T-cell (primary cell): ENCODE results near the gene TMIGD1. TPM values are rescaled to one million over a fixed set of nuclear protein-coding genes. Genes with fewer than 3 reads are reported as not detected.

Experiments used
- ATAC-seq, 4 experiments: fragments of 200-7000 bp in 3 of 4; fragments of 150-1000 bp in 1 of 4; cut with Tn5 transposase; replicated peaks in 1 of 4; 1 replicate in 3 of 4; 2 replicates in 1 of 4; pipeline ENCODE4 v1.10.0; 2021; ENCODE audit warnings: moderate library complexity in 3 of 4, mild to moderate bottlenecking in 2 of 4, moderate number of reproducible peaks in 1 of 4
- CTCF ChIA-PET, 2 donors: fragments of 300-600 bp; sonication (Branson Sonifier 250); formaldehyde crosslinking; loops; one replicate each; lab custom pipeline; 2022; ENCODE audit warnings: antibody characterized with exemption in 2 of 2; lab: Charles Lee
- POLR2A ChIA-PET, 2 donors: fragments of 300-600 bp; sonication (Branson Sonifier 250); formaldehyde crosslinking; loops; one replicate each; lab custom pipeline; 2022; ENCODE audit warnings: antibody characterized with exemption in 2 of 2; lab: Charles Lee
- DNase-seq, 35 experiments: peaks; one replicate each; pipeline versions ENCODE4 v3.0.0 to v3.0.0-alpha.2; 2013 to 2023
- H3K27ac ChIP-seq: one replicate; pipeline ENCODE4 v1.5.1; 2013; ENCODE audit warnings: low read length
- H3K27me3 ChIP-seq, 2 experiments: replicated peaks in 1 of 2; 1 replicate in 1 of 2; 2 replicates in 1 of 2; pipeline versions ENCODE4 v1.6.1 to v1.7.0; 2013; ENCODE audit warnings: low read length in 1 of 2, mixed read lengths in 1 of 2; ENCODE audit not compliant: control insufficient read depth in 2 of 2, insufficient read depth in 2 of 2; ENCODE audit errors: extremely low read depth in 1 of 2
- H3K36me3 ChIP-seq, 2 donors: 1 replicate in 1 of 2; 2 replicates in 1 of 2; pipeline versions ENCODE4 v1.6.1 to v1.7.0; 2013; ENCODE audit warnings: low read length in 1 of 2; ENCODE audit not compliant: control insufficient read depth in 2 of 2, insufficient read depth in 1 of 2; ENCODE audit errors: extremely low read depth in 1 of 2
- H3K4me1 ChIP-seq, 2 experiments: 1 replicate in 1 of 2; 2 replicates in 1 of 2; pipeline versions ENCODE4 v1.6.1 to v1.7.0; 2013; ENCODE audit warnings: low read length in 2 of 2, mixed read lengths in 1 of 2; ENCODE audit not compliant: insufficient read depth in 2 of 2, control insufficient read depth in 1 of 2; ENCODE audit errors: extremely low read depth in 1 of 2
- H3K4me3 ChIP-seq, 2 donors: 1 replicate in 1 of 2; 2 replicates in 1 of 2; pipeline versions ENCODE4 v1.5.1 to v1.7.0; 2013; ENCODE audit warnings: mild to moderate bottlenecking in 2 of 2, low read length in 1 of 2, moderate library complexity in 1 of 2; ENCODE audit not compliant: control insufficient read depth in 1 of 2; ENCODE audit errors: extremely low read depth in 1 of 2
- H3K9me3 ChIP-seq: 2 replicates; pipeline ENCODE4 v1.7.0; 2013
- H3K27ac Mint-ChIP-seq, 2 donors: one replicate each; pipeline ENCODE4 v1.8.0; 2020 to 2021; ENCODE audit warnings: mild to moderate bottlenecking in 2 of 2, mixed read lengths in 2 of 2
- H3K27me3 Mint-ChIP-seq, 2 donors: one replicate each; pipeline ENCODE4 v1.8.0; 2021 to 2022; ENCODE audit warnings: mixed read lengths in 2 of 2
- H3K36me3 Mint-ChIP-seq: one replicate; pipeline ENCODE4 v1.8.0; 2021; ENCODE audit warnings: mixed read lengths
- H3K4me1 Mint-ChIP-seq, 3 donors: one replicate each; pipeline ENCODE4 v1.8.0; 2020 to 2022; ENCODE audit warnings: mixed read lengths in 3 of 3, mild to moderate bottlenecking in 1 of 3
- H3K4me3 Mint-ChIP-seq, 3 donors: one replicate each; pipeline ENCODE4 v1.8.0; 2020 to 2022; ENCODE audit warnings: mild to moderate bottlenecking in 3 of 3, mixed read lengths in 3 of 3, moderate library complexity in 3 of 3
- H3K9me3 Mint-ChIP-seq, 3 donors: one replicate each; pipeline ENCODE4 v1.8.0; 2020 to 2022; ENCODE audit warnings: mixed read lengths in 3 of 3
- WGBS: methylation state at CpG from one replicate; pipeline ENCODE4 v1.1.5; 2013; ENCODE audit warnings: missing lambda C conversion rate; ENCODE audit not compliant: insufficient coverage; 5-methylcytosine and 5-hydroxymethylcytosine counted together
- total RNA-seq, 35 experiments: library from RNA in 6 of 35; stranded (reverse) in 6 of 35; fragments of 120-200 nt in 1 of 35; gene quantifications; one replicate each; pipeline versions ENCODE4 v1.2.1 to v1.2.4 and lab custom pipeline; 2013 to 2026

Gene TMIGD1
- total RNA-seq, 5 donors from 2014 or later (not counting 1 experiment from before 2014, with no cell fraction given), result not detected

GRCh38 chr17:30375661-30376060, 41.8 kb upstream of the TMIGD1 start:
- peak overlapping the region in 1 of 2 donors; percentile 7 for H3K27ac Mint-ChIP-seq

GRCh38 chr17:30372755-30373154, 38.9 kb upstream of the TMIGD1 start:
- Mint-ChIP-seq H3K27me3 (peaks cover 0 to 8% of the 10 kb centered on the region in 2 donors), H3K36me3 (no peaks in the 10 kb centered on the region), H3K4me3 (no peak overlapping the region), H3K4me1 (peaks cover 15 to 31% (median 17%) of the 10 kb centered on the region in 3 donors), H3K27ac (no peak overlapping the region), H3K9me3 (no peaks in the 10 kb centered on the region)
- CTCF ChIA-PET, result no interaction called here
- ATAC-seq, result no peak
- no peaks in the 10 kb centered on the region for H3K36me3 ChIP-seq
- H3K9me3 ChIP-seq, result no peaks in the 10 kb centered on the region
- no peak overlapping the region for H3K4me3 ChIP-seq
- DNase-seq, result no peak
- POLR2A ChIA-PET, result no interaction called here
- H3K4me1 ChIP-seq, result peaks cover 13% of the 10 kb centered on the region in 2 experiments
- no peak overlapping the region for H3K27ac ChIP-seq
- no peaks in the 10 kb centered on the region for H3K27me3 ChIP-seq
- WGBS, result no CpG with 5 or more reads among the region's 2 CpGs

More at GRCh38 chr17:30375661-30376060, 41.8 kb upstream of the TMIGD1 start:
- WGBS, result no CpG with 5 or more reads among the region's 1 CpG
- peaks cover 0 to 8% of the 10 kb centered on the region in 2 donors for H3K27me3 Mint-ChIP-seq
- DNase-seq (no peak), ATAC-seq (no peak)
- Histone ChIP-seq H3K9me3 (no peaks in the 10 kb centered on the region), H3K4me1 (peaks cover 24 to 29% of the 10 kb centered on the region in 2 experiments), H3K4me3 (no peak overlapping the region), H3K36me3 (no peaks in the 10 kb centered on the region), H3K27ac (no peak overlapping the region), H3K27me3 (no peaks in the 10 kb centered on the region)
- no peaks in the 10 kb centered on the region for H3K9me3 Mint-ChIP-seq
- H3K36me3 Mint-ChIP-seq, result no peaks in the 10 kb centered on the region
- POLR2A ChIA-PET, result no interaction called here
- peaks cover 33 to 38% (median 35%) of the 10 kb centered on the region in 3 donors for H3K4me1 Mint-ChIP-seq
- CTCF ChIA-PET, result no interaction called here
- H3K4me3 Mint-ChIP-seq, result no peak overlapping the region

- no peak overlapping the region for H3K4me3 ChIP-seq
- no peak for ATAC-seq
- ChIA-PET POLR2A (interaction anchor here in 1 of 2 donors (0.6 kb wide), 1 partner anchor 43 kb away, joined by 3 read pairs; no protein-coding TSS in a partner anchor), CTCF (no interaction called here)
- Mint-ChIP-seq H3K36me3 (no peaks in the 10 kb centered on the region), H3K27me3 (peaks cover 0 to 8% of the 10 kb centered on the region in 2 donors), H3K4me3 (no peak overlapping the region), H3K27ac (no peak overlapping the region), H3K9me3 (no peaks in the 10 kb centered on the region), H3K4me1 (peaks cover 0 to 24% (median 14%) of the 10 kb centered on the region in 3 donors)
- no peaks in the 10 kb centered on the region for H3K9me3 ChIP-seq
- no peaks in the 10 kb centered on the region for H3K36me3 ChIP-seq
- no peak overlapping the region for H3K27ac ChIP-seq
- no peak for DNase-seq
- H3K4me1 ChIP-seq, result peaks cover 0 to 4% of the 10 kb centered on the region in 2 experiments
- H3K27me3 ChIP-seq, result no peaks in the 10 kb centered on the region
Observed at GRCh38 chr17:30369995-30370394, 36.1 kb upstream of the TMIGD1 start.

- ATAC-seq, result peak in 1 of 4 experiments; percentile 39
- Histone ChIP-seq H3K4me1 (peaks cover 1 to 12% of the 10 kb centered on the region in 2 experiments), H3K9me3 (no peaks in the 10 kb centered on the region), H3K36me3 (no peaks in the 10 kb centered on the region), H3K4me3 (no peak overlapping the region), H3K27me3 (no peaks in the 10 kb centered on the region), H3K27ac (no peak overlapping the region)
- POLR2A ChIA-PET, result no interaction called here
- no peaks in the 10 kb centered on the region for H3K36me3 Mint-ChIP-seq
- H3K4me1 Mint-ChIP-seq, result peaks cover 3 to 27% (median 17%) of the 10 kb centered on the region in 3 donors
- WGBS, result 91% methylated on average over 9 of the region's 13 CpGs
- no peaks in the 10 kb centered on the region for H3K9me3 Mint-ChIP-seq
- no peak for DNase-seq
- CTCF ChIA-PET, result interaction anchor here in 1 of 2 donors (0.7 kb wide), 1 partner anchor 657 kb away, joined by 3 read pairs; no protein-coding TSS in a partner anchor
- H3K27me3 Mint-ChIP-seq, result peaks cover 0 to 3% of the 10 kb centered on the region in 2 donors
- no peak overlapping the region for H3K27ac Mint-ChIP-seq
- no peak overlapping the region for H3K4me3 Mint-ChIP-seq
Observed at GRCh38 chr17:30368912-30369720, 35.3 kb upstream of the TMIGD1 start.

GRCh38 chr17:30366536-30366935, 32.7 kb upstream of the TMIGD1 start:
- no peak for DNase-seq
- H3K4me1 Mint-ChIP-seq, result peaks cover 19 to 37% (median 30%) of the 10 kb centered on the region in 3 donors
- CTCF ChIA-PET, result interaction anchor here in 1 of 2 donors (0.8 kb wide), 1 partner anchor 11 kb away, joined by 3 read pairs; no protein-coding TSS in a partner anchor

GRCh38 chr17:30363715-30364202, 29.9 kb upstream of the TMIGD1 start:
- WGBS, result 0% methylated on average over 1 of the region's 1 CpG
- no peak overlapping the region for H3K4me3 ChIP-seq
- no peaks in the 10 kb centered on the region for H3K36me3 ChIP-seq
- no peaks in the 10 kb centered on the region for H3K27me3 ChIP-seq
- peaks cover 19 to 30% (median 29%) of the 10 kb centered on the region in 3 donors for H3K4me1 Mint-ChIP-seq
- peak overlapping the region; percentile 20 to 57 (median 44) for H3K4me3 Mint-ChIP-seq
- no peaks in the 10 kb centered on the region for H3K9me3 ChIP-seq
- H3K4me1 ChIP-seq, result peaks cover 15 to 34% of the 10 kb centered on the region in 2 experiments
- H3K27me3 Mint-ChIP-seq, result no peaks in the 10 kb centered on the region
- peak; percentile 32 to 87 (median 66) for DNase-seq
- H3K36me3 Mint-ChIP-seq, result no peaks in the 10 kb centered on the region
- peak overlapping the region; percentile 90 to 92 for H3K27ac Mint-ChIP-seq
- H3K27ac ChIP-seq, result peak overlapping the region; percentile 39
- ChIA-PET CTCF (interaction anchor here (0.6 to 1.3 kb wide), 11 partner anchors 16 to 271 kb away, joined by 3 to 8 read pairs (median 4); no protein-coding TSS in a partner anchor), POLR2A (interaction anchor here (0.6 to 1.4 kb wide), 6 partner anchors 14 to 1131 kb away, joined by 3 to 8 read pairs (median 4); no protein-coding TSS in a partner anchor)
- H3K9me3 Mint-ChIP-seq, result peaks cover 0 to 4% (median 2%) of the 10 kb centered on the region in 3 donors
- peak; percentile 90 to 91 (median 90) for ATAC-seq

More at GRCh38 chr17:30366536-30366935, 32.7 kb upstream of the TMIGD1 start:
- no peak for ATAC-seq
- H3K9me3 ChIP-seq, result no peaks in the 10 kb centered on the region
- H3K27me3 ChIP-seq, result no peaks in the 10 kb centered on the region
- Mint-ChIP-seq H3K9me3 (no peaks in the 10 kb centered on the region), H3K27me3 (no peaks in the 10 kb centered on the region), H3K4me3 (no peak overlapping the region), H3K36me3 (no peaks in the 10 kb centered on the region), H3K27ac (no peak overlapping the region)
- H3K27ac ChIP-seq, result no peak overlapping the region
- POLR2A ChIA-PET, result no interaction called here
- H3K36me3 ChIP-seq, result no peaks in the 10 kb centered on the region
- peaks cover 15 to 34% of the 10 kb centered on the region in 2 experiments for H3K4me1 ChIP-seq
- WGBS, result 100% methylated on average over 1 of the region's 3 CpGs
- H3K4me3 ChIP-seq, result no peak overlapping the region
